ENCODE measurements around the gene POLR1A.

DNA sequence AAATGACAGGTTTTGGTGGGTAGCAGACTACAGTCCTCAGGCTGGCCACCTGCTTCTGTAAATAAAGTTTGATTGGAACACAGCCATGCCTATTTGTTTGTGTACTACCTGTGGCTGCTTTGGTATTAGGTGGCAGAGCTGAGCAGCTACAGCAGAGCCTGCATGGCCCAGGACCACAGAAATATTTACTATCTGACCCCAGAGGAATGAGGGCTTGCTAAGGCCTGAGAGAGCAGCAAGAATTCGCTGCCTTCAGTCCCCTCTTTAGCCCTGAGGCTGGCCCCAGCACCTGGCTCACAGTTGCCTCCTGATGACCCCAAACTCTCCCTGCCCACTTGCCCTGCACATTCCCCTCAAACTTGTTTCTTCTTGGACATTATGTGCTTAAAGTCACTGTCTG lies 32.5 kb downstream of the POLR1A start:
- TF ChIP-seq, protein P1, sequence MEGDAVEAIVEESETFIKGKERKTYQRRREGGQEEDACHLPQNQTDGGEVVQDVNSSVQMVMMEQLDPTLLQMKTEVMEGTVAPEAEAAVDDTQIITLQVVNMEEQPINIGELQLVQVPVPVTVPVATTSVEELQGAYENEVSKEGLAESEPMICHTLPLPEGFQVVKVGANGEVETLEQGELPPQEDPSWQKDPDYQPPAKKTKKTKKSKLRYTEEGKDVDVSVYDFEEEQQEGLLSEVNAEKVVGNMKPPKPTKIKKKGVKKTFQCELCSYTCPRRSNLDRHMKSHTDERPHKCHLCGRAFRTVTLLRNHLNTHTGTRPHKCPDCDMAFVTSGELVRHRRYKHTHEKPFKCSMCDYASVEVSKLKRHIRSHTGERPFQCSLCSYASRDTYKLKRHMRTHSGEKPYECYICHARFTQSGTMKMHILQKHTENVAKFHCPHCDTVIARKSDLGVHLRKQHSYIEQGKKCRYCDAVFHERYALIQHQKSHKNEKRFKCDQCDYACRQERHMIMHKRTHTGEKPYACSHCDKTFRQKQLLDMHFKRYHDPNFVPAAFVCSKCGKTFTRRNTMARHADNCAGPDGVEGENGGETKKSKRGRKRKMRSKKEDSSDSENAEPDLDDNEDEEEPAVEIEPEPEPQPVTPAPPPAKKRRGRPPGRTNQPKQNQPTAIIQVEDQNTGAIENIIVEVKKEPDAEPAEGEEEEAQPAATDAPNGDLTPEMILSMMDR (IDR thresholded peaks at IDR 0.05) = no peak
- TF ChIP-seq ZFX (IDR thresholded peaks at IDR 0.05; ENCODE audit: borderline replicate concordance) = no peak

Measured in 22Rv1 (cell line).